MCF 10A (cell line): ENCODE measurements around the gene AHCYL2. TPM values are rescaled to one million over a fixed set of nuclear protein-coding genes. Genes with fewer than 3 reads are reported as not detected.

Experiments
- BruUV-seq: library from RNA; stranded (reverse); fragments of 400-500 nt; replicated peaks from 2 replicates; lab custom pipeline; 2021; lab: Mats Ljungman, UMichigan
- CTCF ChIA-PET: fragments of 300-600 bp; sonication (Branson Sonifier 250); formaldehyde crosslinking; extraction: SDS; loops from one replicate; lab custom pipeline; 2021; ENCODE audit warnings: antibody characterized with exemption, inconsistent platforms; lab: Yijun Ruan, JAX
- POLR2A ChIA-PET: fragments of 300-600, 350-650 bp; sonication (Branson Sonifier 250); formaldehyde crosslinking; extraction: SDS; loops from one replicate; lab custom pipeline; 2020; ENCODE audit warnings: antibody characterized with exemption, inconsistent platforms; lab: Yijun Ruan, JAX
- DNase-seq: peaks from one replicate; pipeline ENCODE4 v3.0.0-alpha.2; 2018; ENCODE audit not compliant: unreplicated experiment
- H3K27ac Mint-ChIP-seq: one replicate; pipeline ENCODE4 v1.8.0; 2022; ENCODE audit warnings: mild to moderate bottlenecking, low read depth, mixed read lengths; ENCODE audit not compliant: unreplicated experiment
- H3K27me3 Mint-ChIP-seq: one replicate; pipeline ENCODE4 v1.8.0; 2022; ENCODE audit warnings: mixed read lengths; ENCODE audit not compliant: insufficient read depth, unreplicated experiment
- H3K36me3 Mint-ChIP-seq: one replicate; pipeline ENCODE4 v1.8.0; 2022; ENCODE audit warnings: mild to moderate bottlenecking, moderate library complexity, mixed read lengths; ENCODE audit not compliant: insufficient read depth, unreplicated experiment
- H3K4me1 Mint-ChIP-seq: one replicate; pipeline ENCODE4 v1.8.0; 2022; ENCODE audit warnings: mixed read lengths; ENCODE audit not compliant: insufficient read depth, unreplicated experiment
- H3K4me3 Mint-ChIP-seq: one replicate; pipeline ENCODE4 v1.8.0; 2022; ENCODE audit warnings: mild to moderate bottlenecking, moderate library complexity, mixed read lengths; ENCODE audit not compliant: unreplicated experiment
- H3K9me3 Mint-ChIP-seq: one replicate; pipeline ENCODE4 v1.8.0; 2022; ENCODE audit warnings: mixed read lengths; ENCODE audit not compliant: unreplicated experiment
- CTCF ChIP-seq: fragments of 200-600 bp; IDR thresholded peaks from one replicate; pipeline ENCODE4 v1.8.0; 2022; ENCODE audit warnings: antibody characterized with exemption, mild to moderate bottlenecking; ENCODE audit not compliant: unreplicated experiment
- intact Hi-C: fragments of 100-400 bp; cut with micrococcal nuclease; formaldehyde crosslinking; loops from 2 replicates; pipeline ENCODE4 v1.14.1; 2022
- total RNA-seq: library from RNA; stranded (reverse); gene quantifications from 2 replicates; pipeline ENCODE4 v1.2.3, GENCODE V29; 2022

Gene AHCYL2
- total RNA-seq, 1 experiment from 2014 or later: 12.8 TPM

- BruUV-seq: no TSS peak
- H3K4me1 Mint-ChIP-seq: peaks cover under 1% of the 10 kb centered on the region
- H3K27ac Mint-ChIP-seq: no peak overlapping the region
- TF ChIP-seq CTCF: no peak
- POLR2A ChIA-PET: interaction anchor here (1.5 kb wide), 1 partner anchor 38 kb away, joined by 3 read pairs; the partner anchor contains the start of gene AHCYL2
- no peak for DNase-seq
- CTCF ChIA-PET: interaction anchor here (0.6 to 1.1 kb wide), 6 partner anchors 9 to 114 kb away, joined by 3 to 6 read pairs (median 3); no protein-coding TSS in a partner anchor
- intact Hi-C loops: no loop called here
- H3K9me3 Mint-ChIP-seq: no peaks in the 10 kb centered on the region
- no peaks in the 10 kb centered on the region for H3K27me3 Mint-ChIP-seq
- H3K4me3 Mint-ChIP-seq: no peak overlapping the region
- peaks cover under 1% of the 10 kb centered on the region for H3K36me3 Mint-ChIP-seq
Observed at GRCh38 chr7:129262324-129262723, 37.5 kb downstream of the AHCYL2 start.

- no peaks in the 10 kb centered on the region for H3K27me3 Mint-ChIP-seq
- no peak overlapping the region for H3K4me3 Mint-ChIP-seq
- TF ChIP-seq CTCF: no peak
- no TSS peak for BruUV-seq
- no peaks in the 10 kb centered on the region for H3K9me3 Mint-ChIP-seq
- peaks cover 5% of the 10 kb centered on the region for H3K4me1 Mint-ChIP-seq
- DNase-seq: no peak
- H3K27ac Mint-ChIP-seq: no peak overlapping the region
- POLR2A ChIA-PET: no interaction called here
- CTCF ChIA-PET: interaction anchor here (0.9 to 1.1 kb wide), 2 partner anchors 45 to 113 kb away, joined by 3 read pairs; no protein-coding TSS in a partner anchor
- no peaks in the 10 kb centered on the region for H3K36me3 Mint-ChIP-seq
- intact Hi-C loops: no loop called here
Observed at GRCh38 chr7:129263168-129263567, 38.3 kb downstream of the AHCYL2 start.

DNA sequence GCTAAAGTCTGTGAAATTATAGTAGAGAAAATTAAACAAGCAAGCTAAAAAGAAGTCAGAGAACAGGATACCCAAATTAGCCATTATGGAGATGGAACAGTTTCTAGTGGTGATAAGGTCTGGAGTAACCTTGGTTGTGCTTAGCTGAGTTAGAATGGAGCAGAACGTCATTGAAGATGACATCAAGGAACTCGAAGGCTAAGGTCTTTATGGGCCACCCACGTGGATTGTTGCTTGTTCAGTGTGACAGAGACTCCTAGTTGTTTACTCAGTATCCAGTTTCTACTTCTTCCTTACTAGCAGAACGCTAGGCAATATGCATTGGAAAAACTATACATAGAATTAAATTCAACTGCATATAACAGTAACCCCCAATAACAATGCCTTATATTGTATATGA, 39.7 kb downstream of the AHCYL2 start:
- Mint-ChIP-seq H3K4me1 (peaks cover 5% of the 10 kb centered on the region), H3K4me3 (no peak overlapping the region), H3K27ac (no peak overlapping the region), H3K36me3 (no peaks in the 10 kb centered on the region), H3K9me3 (no peaks in the 10 kb centered on the region), H3K27me3 (no peaks in the 10 kb centered on the region)
- ChIA-PET CTCF (interaction anchor here (0.6 to 1.4 kb wide), 4 partner anchors 34 to 207 kb away, joined by 3 to 4 read pairs (median 3); no protein-coding TSS in a partner anchor), POLR2A (interaction anchor here (0.7 kb wide), 1 partner anchor 18 kb away, joined by 5 read pairs; no protein-coding TSS in a partner anchor)
- intact Hi-C loops: no loop called here
- BruUV-seq: no TSS peak
- no peak for DNase-seq
- no peak for TF ChIP-seq CTCF

DNA sequence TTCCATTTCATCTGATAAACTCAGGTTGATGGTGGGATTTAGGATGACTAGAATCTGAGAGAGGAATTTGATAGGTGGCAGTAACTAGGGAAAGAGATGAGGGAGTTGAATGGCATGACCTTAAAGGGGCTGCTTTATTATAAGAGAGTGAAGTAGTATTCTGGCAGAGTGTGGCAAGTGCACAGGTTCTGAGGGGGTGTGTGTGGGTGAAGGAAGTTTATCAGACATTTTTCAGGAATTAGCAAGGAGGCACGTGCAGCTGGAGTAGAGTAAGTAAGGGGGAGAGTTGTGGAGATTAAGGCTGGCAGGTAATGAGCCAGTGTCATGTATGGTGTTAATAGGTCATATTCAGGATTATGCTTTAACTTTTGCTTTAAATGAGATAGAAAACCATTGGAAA, 40.5 kb downstream of the AHCYL2 start:
- Mint-ChIP-seq H3K4me3 (no peak overlapping the region), H3K9me3 (no peaks in the 10 kb centered on the region), H3K36me3 (no peaks in the 10 kb centered on the region), H3K27ac (no peak overlapping the region), H3K4me1 (peaks cover 5% of the 10 kb centered on the region), H3K27me3 (no peaks in the 10 kb centered on the region)
- no peak for TF ChIP-seq CTCF
- ChIA-PET CTCF (no interaction called here), POLR2A (no interaction called here)
- intact Hi-C loops: no loop called here
- BruUV-seq: no TSS peak
- no peak for DNase-seq
